CD8-positive, alpha-beta memory T cell (primary cell): ENCODE results near the gene GOLGA6L7. TPM values are rescaled to one million over a fixed set of nuclear protein-coding genes. Genes with fewer than 3 reads are reported as not detected.
"Not testable (repeated sequence)": the region's sequence is repeated elsewhere in the genome, so short reads cannot be mapped to it uniquely, and the experiment has no call there.

Experiments
- CTCF ChIA-PET: fragments of 350-600 bp; sonication (Branson Sonifier 250); formaldehyde crosslinking; loops from one replicate; lab custom pipeline; 2021; ENCODE audit warnings: antibody characterized with exemption; lab: Charles Lee
- POLR2A ChIA-PET: fragments of 350-600 bp; sonication (Branson Sonifier 250); formaldehyde crosslinking; loops from one replicate; lab custom pipeline; 2021; ENCODE audit warnings: antibody characterized with exemption; lab: Charles Lee
- DNase-seq, 5 donors: peaks; one replicate each; pipeline versions ENCODE4 v3.0.0 to v3.0.0-alpha.2; 2020 to 2022; ENCODE audit warnings: mixed read lengths in 1 of 5
- H3K27ac ChIP-seq: one replicate; pipeline ENCODE4 v1.7.0; 2013; ENCODE audit warnings: low read depth, mild to moderate bottlenecking, low read length, moderate library complexity
- H3K27me3 ChIP-seq: 2 replicates; pipeline ENCODE4 v1.7.0; 2013; ENCODE audit warnings: low read length, mild to moderate bottlenecking; ENCODE audit not compliant: insufficient read depth, poor library complexity, severe bottlenecking
- H3K36me3 ChIP-seq: 2 replicates; pipeline ENCODE4 v1.7.0; 2013; ENCODE audit warnings: mild to moderate bottlenecking, low read length, moderate library complexity; ENCODE audit not compliant: insufficient read depth
- H3K4me1 ChIP-seq: 2 replicates; pipeline ENCODE4 v1.7.0; 2013; ENCODE audit warnings: mild to moderate bottlenecking, low read length, moderate library complexity; ENCODE audit not compliant: insufficient read depth
- H3K4me3 ChIP-seq: 2 replicates; pipeline ENCODE4 v1.7.0; 2013; ENCODE audit warnings: mild to moderate bottlenecking, low read length
- H3K9me3 ChIP-seq: 2 replicates; pipeline ENCODE4 v1.7.0; 2013; ENCODE audit warnings: mild to moderate bottlenecking, low read length
- H3K27ac Mint-ChIP-seq, 8 donors: one replicate each; pipeline ENCODE4 v1.8.0; 2020 to 2021; ENCODE audit warnings: mixed read lengths in 8 of 8, mild to moderate bottlenecking in 6 of 8, inconsistent platforms in 3 of 8, moderate library complexity in 3 of 8
- H3K27me3 Mint-ChIP-seq, 2 donors: one replicate each; pipeline ENCODE4 v1.8.0; 2020 to 2021; ENCODE audit warnings: mixed read lengths in 2 of 2, mild to moderate bottlenecking in 1 of 2, moderate library complexity in 1 of 2
- H3K36me3 Mint-ChIP-seq, 3 donors: one replicate each; pipeline ENCODE4 v1.8.0; 2020 to 2021; ENCODE audit warnings: mixed read lengths in 3 of 3, inconsistent platforms in 1 of 3, mild to moderate bottlenecking in 1 of 3
- H3K4me1 Mint-ChIP-seq, 3 donors: one replicate each; pipeline ENCODE4 v1.8.0; 2020 to 2021; ENCODE audit warnings: mixed read lengths in 3 of 3, inconsistent platforms in 1 of 3, mild to moderate bottlenecking in 1 of 3
- H3K4me3 Mint-ChIP-seq, 7 donors: one replicate each; pipeline ENCODE4 v1.8.0; 2020 to 2021; ENCODE audit warnings: mixed read lengths in 7 of 7, mild to moderate bottlenecking in 6 of 7, moderate library complexity in 4 of 7, inconsistent platforms in 2 of 7
- H3K9me3 Mint-ChIP-seq, 5 donors: one replicate each; pipeline ENCODE4 v1.8.0; 2020 to 2022; ENCODE audit warnings: mixed read lengths in 5 of 5, mild to moderate bottlenecking in 3 of 5, moderate library complexity in 2 of 5, inconsistent platforms in 1 of 5
- polyA plus RNA-seq: library from polyadenylated mRNA; unstranded; fragments of 300-500 nt; fragmentation: Illumina TruSeq; gene quantifications from one replicate; pipeline ENCODE4 v1.2.3, GENCODE V29; 2021
- total RNA-seq, 2 experiments: library from RNA; stranded (reverse); gene quantifications; one replicate each; pipeline ENCODE4 v1.2.3, GENCODE V29; 2021

GOLGA6L7 gene
- total and polyA plus RNA-seq, 3 experiments from 2014 or later, result not detected

GRCh38 chr15:28891588-28891987 is 43.1 kb upstream of the GOLGA6L7 start:
- Mint-ChIP-seq H3K27me3 (peaks cover 0 to 1% of the 10 kb centered on the region in 2 donors), H3K36me3 (peaks cover 0 to 7% (median 2%) of the 10 kb centered on the region in 3 donors), H3K9me3 (no peaks in the 10 kb centered on the region), H3K4me3 (peak overlapping the region in 4 of 7 donors; percentile 65 to 85 (median 70)), H3K27ac (peak overlapping the region in 7 of 8 donors; percentile 86 to 95 (median 91)), H3K4me1 (peaks cover 46 to 81% (median 51%) of the 10 kb centered on the region in 3 donors)
- Histone ChIP-seq H3K4me3 (no peak overlapping the region), H3K27ac (no peak overlapping the region), H3K27me3 (no peaks in the 10 kb centered on the region), H3K36me3 (no peaks in the 10 kb centered on the region), H3K9me3 (no peaks in the 10 kb centered on the region), H3K4me1 (peaks cover 55% of the 10 kb centered on the region)
- CTCF ChIA-PET, result interaction anchor here (1.3 to 1.8 kb wide), 2 partner anchors 8 to 84 kb away, joined by 3 to 4 read pairs; no protein-coding TSS in a partner anchor
- DNase-seq, result no peak
- POLR2A ChIA-PET, result no interaction called here

DNA sequence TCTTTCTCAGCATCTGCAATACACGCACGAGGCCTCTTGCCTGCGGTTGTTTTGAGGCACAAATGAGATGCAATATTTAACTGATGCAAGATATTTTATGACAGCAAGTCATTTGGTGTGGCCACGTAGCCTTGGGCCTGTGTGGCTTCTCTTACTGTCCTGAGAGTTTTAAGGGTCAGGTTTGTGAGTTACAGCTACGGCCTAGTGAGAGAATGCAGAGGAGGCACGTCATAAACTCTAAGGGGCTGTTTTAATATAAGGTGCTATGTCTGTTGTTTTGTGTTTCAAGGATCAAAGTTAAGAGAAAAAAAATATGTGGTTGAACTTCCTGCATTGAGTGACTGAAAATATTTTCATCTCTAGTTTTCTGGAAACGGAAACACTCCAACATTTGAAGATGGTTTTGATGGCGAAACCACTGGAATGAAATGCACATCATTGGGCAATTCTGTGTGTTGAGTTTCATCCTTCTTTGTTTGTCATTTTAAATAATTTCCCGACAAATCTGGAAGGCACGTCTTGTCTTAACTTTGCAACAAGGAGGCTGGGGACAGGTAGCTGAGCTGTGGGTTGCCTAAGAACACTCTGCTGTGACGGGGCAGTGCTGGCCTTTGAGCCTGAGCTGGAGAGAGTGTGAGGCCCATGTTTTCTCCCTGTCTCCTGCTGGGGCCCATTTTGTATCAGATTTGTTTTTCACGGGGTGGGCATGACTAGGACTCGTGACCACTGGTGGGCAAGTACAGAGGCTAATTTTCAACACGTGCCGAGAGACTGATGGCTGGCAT is 42.5 kb upstream of the GOLGA6L7 start:
- H3K27me3 ChIP-seq, result no peaks in the 10 kb centered on the region
- peak in 2 of 5 donors; percentile 56 to 83 for DNase-seq
- no peaks in the 10 kb centered on the region for H3K36me3 ChIP-seq
- Mint-ChIP-seq H3K27ac (peak overlapping the region; percentile 86 to 95 (median 92)), H3K36me3 (peaks cover 0 to 7% (median 2%) of the 10 kb centered on the region in 3 donors), H3K4me3 (peak overlapping the region; percentile 44 to 85 (median 65)), H3K4me1 (peaks cover 46 to 81% (median 51%) of the 10 kb centered on the region in 3 donors), H3K27me3 (peaks cover 0 to 1% of the 10 kb centered on the region in 2 donors), H3K9me3 (no peaks in the 10 kb centered on the region)
- POLR2A ChIA-PET, result no interaction called here
- CTCF ChIA-PET, result interaction anchor here (1.0 to 1.8 kb wide), 3 partner anchors 8 to 84 kb away, joined by 3 to 4 read pairs (median 3); no protein-coding TSS in a partner anchor
- peak overlapping the region; percentile 3 for H3K4me3 ChIP-seq
- H3K27ac ChIP-seq, result peak overlapping the region; percentile 13
- H3K4me1 ChIP-seq, result peaks cover 55% of the 10 kb centered on the region
- no peaks in the 10 kb centered on the region for H3K9me3 ChIP-seq

DNA sequence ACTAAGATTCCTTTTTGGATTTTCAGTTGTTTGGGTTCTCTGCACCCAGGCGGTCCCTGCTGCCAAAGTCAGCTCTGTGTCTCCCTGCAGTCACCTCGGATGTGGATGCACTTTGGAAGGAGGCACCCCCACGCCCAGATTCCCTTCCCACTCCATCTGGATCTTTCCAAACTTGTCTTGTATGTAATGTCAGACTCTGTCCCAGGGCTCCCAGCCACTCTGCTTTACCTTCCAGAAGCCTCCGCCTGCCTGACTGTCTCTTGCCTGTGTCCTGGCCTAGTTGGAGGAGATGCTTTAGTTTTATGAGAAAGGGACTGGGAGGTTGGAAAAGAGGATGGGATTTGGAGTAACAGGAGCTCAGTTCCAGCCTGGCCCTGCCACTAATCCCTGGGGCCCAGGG is 41.8 kb upstream of the GOLGA6L7 start:
- CTCF ChIA-PET, result interaction anchor here (1.0 to 1.8 kb wide), 2 partner anchors 16 to 85 kb away, joined by 3 to 4 read pairs; no protein-coding TSS in a partner anchor
- H3K27me3 Mint-ChIP-seq, DNase-seq, POLR2A ChIA-PET, H3K36me3 Mint-ChIP-seq, H3K27me3 ChIP-seq, H3K9me3 Mint-ChIP-seq, H3K9me3 ChIP-seq, H3K36me3 ChIP-seq: not testable (repeated sequence)
- peaks cover 46 to 76% (median 51%) of the 10 kb centered on the region in 3 donors for H3K4me1 Mint-ChIP-seq
- peak overlapping the region; percentile 44 to 85 (median 65) for H3K4me3 Mint-ChIP-seq
- peak overlapping the region; percentile 3 for H3K4me3 ChIP-seq
- H3K4me1 ChIP-seq, result peaks cover 56% of the 10 kb centered on the region
- peak overlapping the region; percentile 89 to 95 (median 93) for H3K27ac Mint-ChIP-seq
- peak overlapping the region; percentile 13 for H3K27ac ChIP-seq

DNA sequence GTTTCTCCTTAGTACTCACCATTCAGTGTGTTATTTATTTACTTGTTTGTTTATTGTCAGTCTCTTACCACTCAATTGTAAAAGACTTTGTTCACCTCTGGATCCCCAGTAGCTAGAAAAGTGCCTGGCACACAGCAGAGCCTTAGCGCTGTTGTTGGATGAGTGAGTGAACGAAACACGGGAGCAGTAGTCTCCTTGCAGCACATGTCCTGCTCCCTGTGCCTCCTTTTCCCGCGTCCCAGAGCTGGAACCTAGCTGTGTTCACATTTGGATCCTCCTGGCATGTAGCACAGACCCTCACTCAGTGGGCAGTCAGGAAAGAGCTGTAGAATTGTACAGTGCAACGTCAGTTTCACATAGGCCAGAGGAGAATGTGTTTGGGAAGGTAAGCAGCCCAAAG is 41.4 kb upstream of the GOLGA6L7 start:
- Mint-ChIP-seq H3K27ac (peak overlapping the region in 7 of 8 donors; percentile 89 to 95 (median 93)), H3K4me1 (peaks cover 46 to 80% (median 51%) of the 10 kb centered on the region in 3 donors), H3K4me3 (peak overlapping the region; percentile 44 to 85 (median 63))
- POLR2A ChIA-PET, H3K27me3 Mint-ChIP-seq, H3K4me3 ChIP-seq, H3K9me3 ChIP-seq, H3K9me3 Mint-ChIP-seq, DNase-seq, H3K27me3 ChIP-seq, H3K36me3 Mint-ChIP-seq, H3K27ac ChIP-seq, H3K36me3 ChIP-seq: not testable (repeated sequence)
- H3K4me1 ChIP-seq, result peaks cover 60% of the 10 kb centered on the region
- CTCF ChIA-PET, result interaction anchor here (1.8 kb wide), 1 partner anchor 85 kb away, joined by 4 read pairs; no protein-coding TSS in a partner anchor

- H3K27me3 ChIP-seq, result no peaks in the 10 kb centered on the region
- no peak for DNase-seq
- CTCF ChIA-PET, result no interaction called here
- no peak overlapping the region for H3K27ac ChIP-seq
- Mint-ChIP-seq H3K36me3 (peaks cover 0 to 3% (median 2%) of the 10 kb centered on the region in 3 donors), H3K4me1 (peaks cover 46 to 79% (median 51%) of the 10 kb centered on the region in 3 donors), H3K4me3 (peak overlapping the region; percentile 17 to 85 (median 56)), H3K9me3 (no peaks in the 10 kb centered on the region), H3K27me3 (peaks cover 0 to 1% of the 10 kb centered on the region in 2 donors), H3K27ac (peak overlapping the region; percentile 61 to 95 (median 92))
- H3K4me3 ChIP-seq, result no peak overlapping the region
- H3K9me3 ChIP-seq, result no peaks in the 10 kb centered on the region
- H3K36me3 ChIP-seq, result no peaks in the 10 kb centered on the region
- POLR2A ChIA-PET, result no interaction called here
- peaks cover 65% of the 10 kb centered on the region for H3K4me1 ChIP-seq
These were observed 40.9 kb upstream of the GOLGA6L7 start for GRCh38 chr15:28889346-28889745.

DNA sequence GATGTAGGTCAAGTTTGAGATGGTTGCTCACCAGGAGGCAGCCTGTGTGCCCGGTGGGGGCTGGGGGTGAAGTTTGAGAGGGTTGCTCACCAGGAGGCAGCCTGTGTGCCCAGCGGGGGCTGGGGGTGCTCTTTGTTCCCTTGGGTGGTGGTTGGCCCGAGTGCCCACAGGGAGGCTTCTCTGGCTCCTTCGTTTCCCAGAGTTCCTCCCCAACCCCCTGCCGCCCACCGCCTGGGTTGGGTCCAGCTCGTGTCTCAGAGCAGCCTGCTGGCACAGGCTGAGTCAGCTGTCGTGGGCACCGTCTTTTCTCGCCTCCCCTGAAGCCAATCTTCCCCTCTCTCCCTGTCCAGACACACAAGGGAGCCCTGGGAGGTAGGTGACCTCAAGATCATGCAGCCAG is 40.5 kb upstream of the GOLGA6L7 start:
- H3K36me3 Mint-ChIP-seq, result peaks cover 0 to 3% (median 2%) of the 10 kb centered on the region in 3 donors
- peak overlapping the region in 7 of 8 donors; percentile 63 to 95 (median 93) for H3K27ac Mint-ChIP-seq
- peak overlapping the region in 3 of 7 donors; percentile 15 to 88 (median 19) for H3K4me3 Mint-ChIP-seq
- ChIA-PET POLR2A (no interaction called here), CTCF (interaction anchor here (2.3 kb wide), 1 partner anchor 46 kb away, joined by 8 read pairs; no protein-coding TSS in a partner anchor)
- no peak overlapping the region for H3K27ac ChIP-seq
- no peaks in the 10 kb centered on the region for H3K36me3 ChIP-seq
- H3K4me1 Mint-ChIP-seq, result peaks cover 46 to 74% (median 51%) of the 10 kb centered on the region in 3 donors
- peaks cover 65% of the 10 kb centered on the region for H3K4me1 ChIP-seq
- H3K27me3 ChIP-seq, result no peaks in the 10 kb centered on the region
- no peaks in the 10 kb centered on the region for H3K27me3 Mint-ChIP-seq
- H3K9me3 ChIP-seq, result no peaks in the 10 kb centered on the region
- no peaks in the 10 kb centered on the region for H3K9me3 Mint-ChIP-seq
- no peak for DNase-seq
- H3K4me3 ChIP-seq, result no peak overlapping the region

DNA sequence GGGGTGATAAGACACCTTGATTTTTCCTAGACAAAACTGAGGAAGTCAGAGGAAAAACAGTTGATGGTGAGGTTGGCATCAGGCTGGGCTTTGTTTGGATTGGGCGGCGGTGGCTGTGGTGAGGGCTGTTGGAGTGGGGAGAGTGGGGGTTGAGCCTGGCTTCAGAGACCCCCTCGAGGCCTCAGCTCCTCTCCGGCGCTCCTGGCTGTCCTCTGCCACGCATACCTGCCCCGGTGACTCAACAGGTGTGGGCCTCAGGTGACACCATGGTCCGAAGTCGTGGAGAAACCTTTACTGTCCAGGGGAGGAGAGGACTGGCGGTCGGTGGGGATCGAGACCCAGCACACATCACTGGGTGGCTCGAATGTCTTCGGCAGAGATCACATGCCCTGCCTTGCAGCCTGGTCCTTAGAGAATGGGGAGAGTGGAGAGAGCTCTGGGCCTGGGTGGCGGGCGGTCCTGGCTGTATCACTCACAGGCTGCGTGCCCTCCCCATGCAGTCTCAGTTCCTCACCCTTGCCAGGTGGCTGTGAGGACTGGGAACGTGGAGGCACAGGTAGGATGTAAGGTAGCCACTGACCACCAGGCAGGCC is 40.0 kb upstream of the GOLGA6L7 start:
- no peak overlapping the region for H3K4me3 ChIP-seq

More for the DNA sequence above, 40.0 kb upstream of the GOLGA6L7 start:
- Histone ChIP-seq H3K27me3 (no peaks in the 10 kb centered on the region), H3K36me3 (no peaks in the 10 kb centered on the region), H3K9me3 (no peaks in the 10 kb centered on the region), H3K4me1 (peaks cover 65% of the 10 kb centered on the region), H3K27ac (no peak overlapping the region)
- no peak for DNase-seq
- H3K4me3 Mint-ChIP-seq, result peak overlapping the region in 6 of 7 donors; percentile 41 to 90 (median 88)
- H3K36me3 Mint-ChIP-seq, result peaks cover 0 to 3% (median 2%) of the 10 kb centered on the region in 3 donors
- H3K27me3 Mint-ChIP-seq, result no peaks in the 10 kb centered on the region
- H3K4me1 Mint-ChIP-seq, result peaks cover 46 to 69% (median 51%) of the 10 kb centered on the region in 3 donors
- ChIA-PET POLR2A (interaction anchor here (4.0 kb wide), 1 partner anchor 32 kb away, joined by 15 read pairs; no protein-coding TSS in a partner anchor), CTCF (interaction anchor here (2.3 kb wide), 1 partner anchor 47 kb away, joined by 8 read pairs; no protein-coding TSS in a partner anchor)
- no peaks in the 10 kb centered on the region for H3K9me3 Mint-ChIP-seq
- peak overlapping the region; percentile 38 to 95 (median 86) for H3K27ac Mint-ChIP-seq
